ENCODE measurements around the gene UBE2E2.

GRCh38 chr3:23590424-23591273 lies 387.5 kb downstream of the UBE2E2 start:
- TF ChIP-seq GATA2 (IDR thresholded peaks at IDR 0.05; ENCODE audit: low read depth, low read length) (no peak), GATA3 (IDR thresholded peaks at IDR 0.05; ENCODE audit: low read depth, low read length) (no peak)

Data from SH-SY5Y (cell line).